ENCODE results near the gene IPPK. TPM values are rescaled to one million over a fixed set of nuclear protein-coding genes. Genes with fewer than 3 reads are reported as not detected.
A peak's percentile ranks its signal among the peaks of the same experiment; 100 is the strongest.

Gene IPPK
- total RNA-seq, 2 experiments from 2014 or later: 12.5 to 15.8 TPM

GRCh38 chr9:92717201-92718085, 47.5 kb upstream of the IPPK start:
- H3K27ac Mint-ChIP-seq: peak overlapping the region; percentile 34
- ATAC-seq (no peak), DNase-seq (no peak)
- intact Hi-C loops (cut with micrococcal nuclease): loop anchor here (2.0 kb wide), 1 partner anchor 73 kb away; no protein-coding TSS in a partner anchor
- TF ChIP-seq CTCF (IDR thresholded peaks at IDR 0.05): no peak
- ChIA-PET POLR2A (interaction anchor here (1.1 to 1.3 kb wide), 2 partner anchors 29 to 47 kb away, joined by 3 read pairs; no protein-coding TSS in a partner anchor), CTCF (interaction anchor here (0.7 to 7.5 kb wide), 13 partner anchors 8 to 723 kb away, joined by 3 to 96 read pairs (median 4); partner anchors contain the start of gene BICD2)
- H3K4me1 Mint-ChIP-seq (ENCODE audit: low read depth): peaks cover 8% of the 10 kb centered on the region
- peaks cover 45% of the 10 kb centered on the region for H3K36me3 Mint-ChIP-seq (ENCODE audit: low read depth)
- H3K27me3 Mint-ChIP-seq: no peaks in the 10 kb centered on the region
- no peaks in the 10 kb centered on the region for H3K9me3 Mint-ChIP-seq
- no peak overlapping the region for H3K4me3 Mint-ChIP-seq

GRCh38 chr9:92716557-92716956, 46.6 kb upstream of the IPPK start:
- Mint-ChIP-seq H3K36me3 (ENCODE audit: low read depth) (peaks cover 46% of the 10 kb centered on the region), H3K9me3 (no peaks in the 10 kb centered on the region), H3K27me3 (no peaks in the 10 kb centered on the region), H3K27ac (no peak overlapping the region), H3K4me1 (ENCODE audit: low read depth) (peaks cover 16% of the 10 kb centered on the region), H3K4me3 (no peak overlapping the region)
- CTCF ChIA-PET: interaction anchor here (0.7 to 7.5 kb wide), 19 partner anchors 9 to 568 kb away, joined by 3 to 96 read pairs (median 4); partner anchors contain the start of gene BICD2
- peak; percentile 90 for DNase-seq
- peak; percentile 95 for TF ChIP-seq CTCF (IDR thresholded peaks at IDR 0.05)
- ATAC-seq: peak; percentile 84
- POLR2A ChIA-PET: interaction anchor here (1.3 kb wide), 1 partner anchor 30 kb away, joined by 3 read pairs; no protein-coding TSS in a partner anchor
- intact Hi-C loops (cut with micrococcal nuclease): loop anchor here (2.0 kb wide), 1 partner anchor 74 kb away; no protein-coding TSS in a partner anchor

GRCh38 chr9:92715488-92716231, 45.7 kb upstream of the IPPK start:
- peaks cover 48% of the 10 kb centered on the region for H3K36me3 Mint-ChIP-seq (ENCODE audit: low read depth)
- no peaks in the 10 kb centered on the region for H3K27me3 Mint-ChIP-seq
- ChIA-PET POLR2A (interaction anchor here (0.6 kb wide), 1 partner anchor 568 kb away, joined by 3 read pairs; no protein-coding TSS in a partner anchor), CTCF (interaction anchor here (0.7 to 7.5 kb wide), 13 partner anchors 9 to 567 kb away, joined by 3 to 96 read pairs (median 4); partner anchors contain the start of gene BICD2)
- no peak overlapping the region for H3K4me3 Mint-ChIP-seq
- H3K4me1 Mint-ChIP-seq (ENCODE audit: low read depth): peaks cover 21% of the 10 kb centered on the region
- DNase-seq: no peak
- intact Hi-C loops (cut with micrococcal nuclease): loop anchor here (2.0 kb wide), 1 partner anchor 75 kb away; no protein-coding TSS in a partner anchor
- no peak for ATAC-seq
- no peak overlapping the region for H3K27ac Mint-ChIP-seq
- H3K9me3 Mint-ChIP-seq: no peaks in the 10 kb centered on the region
- TF ChIP-seq CTCF (IDR thresholded peaks at IDR 0.05): no peak

GRCh38 chr9:92714787-92715487, 45.0 kb upstream of the IPPK start:
- no peak overlapping the region for H3K4me3 Mint-ChIP-seq
- TF ChIP-seq CTCF (IDR thresholded peaks at IDR 0.05): no peak
- H3K36me3 Mint-ChIP-seq (ENCODE audit: low read depth): peaks cover 44% of the 10 kb centered on the region
- peaks cover 21% of the 10 kb centered on the region for H3K4me1 Mint-ChIP-seq (ENCODE audit: low read depth)
- ChIA-PET CTCF (interaction anchor here (0.7 to 7.5 kb wide), 6 partner anchors 8 to 75 kb away, joined by 3 to 96 read pairs (median 5); no protein-coding TSS in a partner anchor), POLR2A (no interaction called here)
- H3K27ac Mint-ChIP-seq: no peak overlapping the region
- no peaks in the 10 kb centered on the region for H3K27me3 Mint-ChIP-seq
- H3K9me3 Mint-ChIP-seq: no peaks in the 10 kb centered on the region
- DNase-seq (no peak), ATAC-seq (no peak)
- intact Hi-C loops (cut with micrococcal nuclease): no loop called here

Measured in activated CD8-positive, alpha-beta T cell treated with anti-CD3 and anti-CD28 coated beads for 36 hours (primary cell).